Activated CD4-positive, alpha-beta T cell treated with anti-CD3 and anti-CD28 coated beads for 1 hour (primary cell): ENCODE measurements around the gene GIPC3.
"Not testable (repeated sequence)": the region's sequence is repeated elsewhere in the genome, so short reads cannot be mapped to it uniquely, and the experiment has no call there.

Source experiments
- DNase-seq: peaks from one replicate; pipeline ENCODE4 v3.0.0-alpha.2; 2020

The GIPC3 gene

DNA sequence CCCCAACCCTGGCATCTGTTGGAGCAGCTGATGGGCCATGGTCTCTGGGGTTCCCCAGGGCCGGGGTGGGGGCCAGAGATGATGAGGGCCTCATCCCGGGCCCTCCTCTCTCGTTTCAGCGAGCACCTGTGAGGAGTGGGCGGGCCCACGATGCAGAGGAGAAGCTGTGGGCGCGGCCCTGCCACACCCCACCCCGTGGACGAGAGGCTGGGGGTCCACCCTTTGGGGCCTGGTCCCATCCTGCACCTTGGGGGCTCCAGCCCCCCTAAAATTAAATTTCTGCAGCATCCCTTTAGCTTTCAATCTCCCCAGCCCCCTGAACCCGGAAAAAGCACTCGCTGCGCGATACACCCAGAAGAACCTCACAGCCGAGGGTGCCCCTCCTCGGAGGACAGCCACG, 6.9 kb upstream of the GIPC3 start:
- no peak for DNase-seq

GRCh38 chr19:3580156-3580934, 4.9 kb upstream of the GIPC3 start:
- no peak for DNase-seq

- DNase-seq: not testable (repeated sequence)
Measured at GRCh38 chr19:3581792-3582191, 3.5 kb upstream of the GIPC3 start.

- DNase-seq: not testable (repeated sequence)
Measured at GRCh38 chr19:3584036-3584802, 1.1 kb upstream of the GIPC3 start.

GRCh38 chr19:3586127-3586626, 899 bp downstream of the GIPC3 start:
- no peak for DNase-seq

- DNase-seq: no peak
Measured at GRCh38 chr19:3586707-3587346, 1.5 kb downstream of the GIPC3 start.

GRCh38 chr19:3589439-3589838, 4.2 kb downstream of the GIPC3 start:
- DNase-seq: no peak

DNA sequence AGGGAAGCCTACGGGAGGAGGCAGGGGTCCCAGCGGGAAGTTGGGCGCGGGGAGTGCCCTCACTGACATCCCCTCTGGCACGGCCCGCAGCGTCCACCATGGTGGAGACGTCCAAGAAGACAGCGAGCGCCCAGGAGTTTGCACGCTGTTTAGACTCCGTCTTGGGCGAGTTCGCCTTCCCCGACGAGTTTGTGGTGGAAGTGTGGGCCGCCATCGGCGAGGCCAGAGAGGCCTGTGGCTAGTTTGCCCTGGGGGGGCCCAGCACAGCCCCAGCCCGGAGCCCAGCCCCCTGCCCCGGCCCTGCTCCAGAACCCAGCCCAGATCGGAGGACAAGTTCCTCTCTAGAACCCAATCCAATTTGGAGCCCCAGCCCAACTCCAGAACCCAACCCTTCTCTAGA, 4.7 kb downstream of the GIPC3 start:
- DNase-seq: no peak

- DNase-seq: no peak
Measured at GRCh38 chr19:3590991-3591659, 5.8 kb downstream of the GIPC3 start.

DNA sequence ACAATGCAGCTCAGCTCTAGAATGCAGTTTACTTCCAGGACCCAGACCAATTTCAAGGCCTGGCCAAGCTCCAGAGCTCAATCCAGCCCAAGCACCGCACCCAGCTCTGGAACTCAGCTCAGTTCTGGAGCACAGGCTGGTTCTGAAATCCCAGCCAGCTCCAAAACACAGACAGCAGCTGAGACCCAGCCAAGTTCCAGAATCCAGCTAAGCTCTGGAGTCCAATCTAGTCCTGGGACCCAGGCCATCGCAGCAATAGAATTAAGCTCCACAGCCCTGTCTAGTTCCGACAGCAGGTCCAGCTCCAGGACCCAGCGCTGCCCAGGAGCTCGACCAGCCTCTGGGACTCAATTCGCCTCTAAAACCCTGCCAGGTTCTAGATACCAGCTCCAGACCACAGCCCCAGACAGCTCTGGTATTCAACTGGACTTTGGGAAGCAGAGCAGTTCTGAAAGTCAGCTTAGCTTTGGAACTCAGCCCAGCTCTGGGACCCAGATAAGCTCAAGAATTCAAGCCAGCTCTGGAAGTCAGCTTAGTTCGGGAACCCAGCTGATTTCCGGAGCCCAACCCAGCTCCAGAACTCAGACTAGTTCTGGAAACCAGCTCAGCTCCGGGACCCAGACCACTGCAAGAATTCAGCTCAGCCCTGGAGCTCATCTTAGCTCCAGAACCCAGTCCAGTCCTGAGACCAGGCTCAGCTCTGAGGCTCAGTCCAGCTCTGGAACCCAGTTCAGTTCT, 6.8 kb downstream of the GIPC3 start:
- DNase-seq: no peak

- no peak for DNase-seq
Measured at GRCh38 chr19:3593156-3593555, 7.9 kb downstream of the GIPC3 start.

- DNase-seq: no peak
Measured at GRCh38 chr19:3595521-3596061, 10.3 kb downstream of the GIPC3 start.

DNA sequence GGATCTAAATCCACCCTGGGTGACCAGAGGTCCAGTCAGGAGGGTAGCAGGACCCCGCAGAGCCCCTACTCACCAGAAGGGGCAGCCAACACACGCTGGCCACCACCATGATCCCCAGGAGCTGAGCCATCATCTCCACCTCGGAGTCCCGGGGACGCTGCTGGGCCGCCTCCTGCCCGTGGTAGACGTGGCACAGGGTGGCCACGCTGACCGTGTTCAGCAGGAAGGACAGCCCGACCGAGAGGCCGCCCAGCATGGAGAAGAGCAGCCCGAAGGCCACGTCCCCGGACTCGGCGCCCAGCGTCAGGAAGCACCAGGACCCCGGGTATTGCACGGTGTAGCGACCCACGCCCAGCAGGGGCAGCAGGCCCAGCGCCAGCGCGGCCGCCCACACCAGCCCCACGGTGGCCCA, 14.5 kb downstream of the GIPC3 start:
- no peak for DNase-seq

DNA sequence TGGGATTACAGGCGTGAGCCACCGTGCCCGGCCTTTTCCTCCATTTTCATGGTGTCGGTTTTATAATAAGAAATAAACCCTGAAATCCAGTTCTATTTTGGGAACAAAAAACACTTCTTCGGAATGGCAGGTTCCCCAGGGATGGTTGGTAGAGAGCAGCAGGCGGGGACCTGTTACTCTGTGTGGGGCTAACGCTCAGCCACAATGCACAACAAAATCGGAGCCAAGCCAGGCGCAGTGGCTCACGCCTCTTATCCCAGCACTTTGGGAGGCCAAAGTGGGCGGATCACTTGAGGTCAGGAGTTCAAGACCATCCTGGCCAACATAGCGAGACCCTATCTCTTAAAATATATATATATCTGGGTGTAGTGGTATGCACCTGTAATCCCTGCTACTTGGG, 15.7 kb downstream of the GIPC3 start:
- DNase-seq: no peak

GRCh38 chr19:3603121-3603811, 18.0 kb downstream of the GIPC3 start:
- DNase-seq: no peak

DNA sequence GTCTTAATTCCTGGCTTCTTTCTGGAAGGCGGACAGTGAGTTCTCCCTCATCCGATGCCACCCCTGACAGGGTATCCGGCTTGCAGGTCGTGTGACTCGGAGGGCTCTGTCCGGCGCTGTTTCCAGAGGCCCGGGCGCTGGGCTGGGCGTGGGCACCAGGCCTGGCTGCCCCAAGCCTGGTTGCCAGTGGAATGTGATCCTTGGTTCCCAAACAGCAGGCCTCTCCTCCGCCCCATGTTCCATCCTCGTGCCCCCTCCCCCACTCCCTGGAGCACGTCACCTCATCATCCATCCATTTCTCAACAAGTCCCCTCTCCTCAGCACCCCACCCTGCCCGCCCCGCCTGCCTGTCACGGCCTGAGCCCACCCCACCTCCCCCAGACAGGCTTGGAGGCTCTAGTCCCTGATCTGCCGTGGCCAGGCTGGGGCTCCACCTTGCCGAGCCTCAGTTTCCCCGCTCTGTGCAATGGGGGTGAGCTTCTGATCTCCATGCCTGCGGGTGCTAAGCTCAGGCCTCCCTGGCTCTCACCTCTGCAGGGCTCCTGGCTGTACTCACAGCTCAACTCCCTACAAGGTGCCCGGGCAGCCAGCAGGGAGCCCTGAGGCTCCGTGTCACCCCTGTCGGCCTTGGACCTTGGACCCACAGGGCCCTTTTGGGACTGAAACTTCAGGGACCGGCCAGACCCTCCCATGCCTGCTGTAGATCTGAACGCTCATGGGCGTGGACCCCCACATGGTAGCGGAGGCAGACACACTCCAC, 19.1 kb downstream of the GIPC3 start:
- DNase-seq: no peak

DNA sequence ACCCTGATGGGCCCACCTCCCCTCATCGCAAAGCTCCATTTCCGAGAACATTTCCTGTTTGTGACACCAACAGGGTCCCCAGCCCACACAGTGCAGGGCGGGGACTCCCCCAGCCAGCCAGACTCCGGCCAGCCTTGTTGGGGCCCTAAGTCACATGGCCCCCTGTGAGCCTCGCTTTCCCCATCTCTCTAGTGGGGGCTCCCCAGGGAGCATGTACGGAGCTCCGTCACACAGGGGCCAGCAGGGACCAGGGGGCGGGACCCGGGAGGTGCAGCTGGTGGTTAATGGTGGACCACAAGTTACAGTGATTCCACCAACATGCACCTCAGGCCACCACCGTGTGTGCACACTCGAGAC, 19.7 kb downstream of the GIPC3 start:
- DNase-seq: no peak

GRCh38 chr19:3605361-3605760, 20.1 kb downstream of the GIPC3 start:
- no peak for DNase-seq

DNA sequence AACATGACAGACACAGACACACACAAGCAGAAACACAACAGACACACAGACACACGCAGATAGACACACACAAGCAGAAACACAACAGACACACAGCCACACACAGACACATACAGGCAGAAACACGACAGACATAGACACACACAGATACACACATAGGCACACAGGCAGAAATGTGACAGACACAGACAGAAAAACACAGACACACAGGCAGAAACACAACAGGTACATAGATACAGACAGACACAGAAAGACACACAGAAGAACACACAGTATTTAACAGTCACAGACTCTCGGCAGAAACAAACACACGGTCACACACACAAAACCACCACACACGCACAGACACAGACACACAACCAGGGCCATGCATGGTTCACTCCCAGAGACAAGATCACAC, 20.5 kb downstream of the GIPC3 start:
- DNase-seq: no peak

GRCh38 chr19:3606174-3606689, 21.0 kb downstream of the GIPC3 start:
- no peak for DNase-seq
